Suppressor macrophage treated with lipopolysaccharide for 4 hours (primary cell): ENCODE results near the gene HNRNPUL1.
A peak's percentile ranks its signal among the peaks of the same experiment; 100 is the strongest.

Experiments
- DNase-seq: peaks from one replicate; pipeline ENCODE4 v3.0.0-alpha.2; 2020

The HNRNPUL1 gene

GRCh38 chr19:41309180-41310032 lies 45.2 kb downstream of the HNRNPUL1 start:
- DNase-seq = peak; percentile 58

- peak; percentile 93 for DNase-seq
Measured at GRCh38 chr19:41310033-41310831, 46.1 kb downstream of the HNRNPUL1 start, which contains the start of gene CCDC97. Gene CCDC97 (plus strand): TSS chr19:41310172. CDS start chr19:41310311, 139 bp downstream.

- no peak for DNase-seq
Measured at GRCh38 chr19:41311072-41311471, 46.9 kb downstream of the HNRNPUL1 start.

GRCh38 chr19:41311613-41312012 lies 47.4 kb downstream of the HNRNPUL1 start:
- no peak for DNase-seq

- no peak for DNase-seq
Measured at GRCh38 chr19:41316306-41316920, 52.2 kb downstream of the HNRNPUL1 start.

- no peak for DNase-seq
Measured at GRCh38 chr19:41318696-41319499, 54.7 kb downstream of the HNRNPUL1 start.

- no peak for DNase-seq
Measured at GRCh38 chr19:41319500-41320184, 55.5 kb downstream of the HNRNPUL1 start.

- DNase-seq = no peak
Measured at GRCh38 chr19:41320185-41320518, 56.0 kb downstream of the HNRNPUL1 start.

GRCh38 chr19:41320568-41320967 lies 56.4 kb downstream of the HNRNPUL1 start:
- no peak for DNase-seq

GRCh38 chr19:41321204-41321599 lies 57.0 kb downstream of the HNRNPUL1 start:
- no peak for DNase-seq

GRCh38 chr19:41321600-41322270 lies 57.6 kb downstream of the HNRNPUL1 start:
- peak; percentile 42 for DNase-seq

- DNase-seq = no peak
Measured at GRCh38 chr19:41322451-41322850, 58.3 kb downstream of the HNRNPUL1 start.

GRCh38 chr19:41323023-41323422 lies 58.9 kb downstream of the HNRNPUL1 start:
- no peak for DNase-seq

- peak; percentile 72 for DNase-seq
Measured at GRCh38 chr19:41323430-41324125, 59.4 kb downstream of the HNRNPUL1 start.

- DNase-seq = peak; percentile 66
Measured at GRCh38 chr19:41324231-41324702, 60.1 kb downstream of the HNRNPUL1 start.

- peak; percentile 59 for DNase-seq
Measured at GRCh38 chr19:41324921-41325639, 60.9 kb downstream of the HNRNPUL1 start.

- no peak for DNase-seq
Measured at GRCh38 chr19:41325640-41325946, 61.4 kb downstream of the HNRNPUL1 start.

GRCh38 chr19:41325947-41326706 lies 62.0 kb downstream of the HNRNPUL1 start:
- DNase-seq = peak; percentile 36

- DNase-seq = peak; percentile 16
Measured at GRCh38 chr19:41327076-41327575, 63.0 kb downstream of the HNRNPUL1 start.
